ENCODE results near the gene CSKMT. TPM values are rescaled to one million over a fixed set of nuclear protein-coding genes. Genes with fewer than 3 reads are reported as not detected.
"Not testable (repeated sequence)": the region's sequence is repeated elsewhere in the genome, so short reads cannot be mapped to it uniquely, and the experiment has no call there.

Gene CSKMT
- total RNA-seq, 1 experiment from 2014 or later: 6.4 TPM

GRCh38 chr11:62678770-62679696, 13.9 kb downstream of the CSKMT start, which contains the start of gene UBXN1:
TSS of gene UBXN1 (minus strand) at chr11:62679073. CDS start at chr11:62678923, 150 bp downstream.
- peak; percentile 74 for DNase-seq (ENCODE audit: low read depth)
- in situ Hi-C loops (cut with HindIII; ENCODE audit: low pct_unique_long_range_greater_than_20kb, low sequenced_read_pairs): no loop called here

- in situ Hi-C loops (cut with HindIII; ENCODE audit: low pct_unique_long_range_greater_than_20kb, low sequenced_read_pairs): no loop called here
- DNase-seq (ENCODE audit: low read depth): peak; percentile 60
These were observed 15.7 kb downstream of the CSKMT start for GRCh38 chr11:62680825-62681240.

- in situ Hi-C loops (cut with HindIII; ENCODE audit: low pct_unique_long_range_greater_than_20kb, low sequenced_read_pairs): no loop called here
- no peak for DNase-seq (ENCODE audit: low read depth)
These were observed 17.4 kb downstream of the CSKMT start for GRCh38 chr11:62682518-62682917.

DNA sequence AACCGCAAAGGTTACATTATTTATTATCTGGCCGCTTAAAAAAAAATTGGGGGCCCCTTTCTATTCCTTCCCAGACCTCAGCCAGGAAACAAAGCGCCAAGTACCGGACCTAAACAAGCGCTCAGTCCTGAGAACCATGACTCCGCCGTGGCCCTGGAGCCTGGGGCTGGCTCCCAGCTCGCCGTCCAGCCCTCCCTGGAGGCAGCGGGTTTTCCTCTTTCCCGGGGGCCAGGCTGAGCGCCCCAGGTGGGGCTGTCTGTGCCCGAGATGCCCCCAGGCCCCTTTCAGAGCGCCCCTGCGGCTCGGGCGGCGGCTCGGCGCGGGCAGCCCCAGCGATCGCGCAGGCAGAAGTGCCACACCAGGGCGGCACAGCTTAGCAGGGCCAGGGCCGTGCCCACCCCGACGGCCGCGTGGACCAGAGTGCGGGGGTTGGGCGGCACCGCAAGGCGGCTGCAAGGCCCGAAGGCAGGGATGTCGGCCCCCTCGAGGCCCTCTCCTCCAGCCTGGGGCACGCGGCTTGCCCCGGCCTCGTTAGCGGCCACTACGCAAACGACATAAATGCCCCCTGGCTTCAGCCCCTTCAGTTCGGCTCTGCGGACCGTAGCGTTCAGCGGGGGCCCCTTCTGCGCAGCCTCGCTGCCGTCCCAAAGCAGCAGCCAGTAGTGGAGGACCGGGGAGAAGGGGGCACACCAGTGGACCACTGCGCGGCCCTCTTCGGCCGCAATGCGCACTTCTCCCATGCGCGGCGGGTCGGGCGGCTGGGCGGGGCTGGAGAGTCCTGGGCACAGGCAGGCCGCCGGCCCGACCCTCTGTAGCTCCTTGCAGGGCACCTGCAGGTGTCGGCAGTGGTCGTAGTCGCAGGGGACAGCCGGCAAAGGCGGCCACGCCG, 22.6 kb downstream of the CSKMT start:
- no peak for DNase-seq (ENCODE audit: low read depth)
- in situ Hi-C loops (cut with HindIII; ENCODE audit: low pct_unique_long_range_greater_than_20kb, low sequenced_read_pairs): no loop called here

GRCh38 chr11:62688491-62688890, 23.4 kb downstream of the CSKMT start:
- in situ Hi-C loops (cut with HindIII; ENCODE audit: low pct_unique_long_range_greater_than_20kb, low sequenced_read_pairs): no loop called here
- DNase-seq (ENCODE audit: low read depth): no peak

DNA sequence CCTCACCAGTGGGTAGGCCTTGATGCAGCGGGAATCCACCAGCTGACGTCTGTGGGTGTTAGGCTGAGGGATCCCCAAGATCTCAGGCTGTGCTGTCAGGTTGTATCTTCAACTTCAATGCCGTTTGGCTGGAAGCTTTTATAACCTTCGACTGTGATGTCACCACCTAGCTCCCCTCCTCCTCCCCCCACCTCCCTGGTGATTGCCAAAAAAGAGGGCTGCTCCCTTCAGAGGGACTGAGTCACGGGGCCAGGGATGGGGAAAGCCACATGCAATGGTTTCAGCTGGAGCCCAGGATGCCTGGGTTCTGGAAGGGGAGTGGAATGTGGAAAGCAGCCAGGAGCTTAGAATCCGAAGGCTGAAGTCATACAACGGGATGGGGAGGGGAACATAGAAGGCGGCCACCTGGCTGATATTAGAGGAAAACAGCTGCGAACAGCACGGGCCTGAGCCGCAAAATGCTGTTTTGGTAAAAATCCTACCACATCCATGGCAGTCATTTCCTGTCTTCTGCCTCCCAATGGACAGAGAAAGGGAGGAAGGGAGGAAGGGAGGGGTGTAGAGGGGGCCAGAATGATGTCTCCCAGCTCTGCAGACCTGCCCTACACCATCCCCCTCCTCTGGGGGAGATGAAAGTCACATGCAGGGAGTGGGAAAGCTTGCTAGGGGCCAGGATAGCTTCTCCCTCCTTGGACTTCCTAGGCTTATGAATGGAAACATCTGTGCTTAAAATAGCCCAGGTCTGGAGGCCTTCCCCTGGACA, 24.5 kb downstream of the CSKMT start, which contains the start of gene LRRN4CL:
LRRN4CL (minus strand) TSS at position 110 of the 763 bp plus-strand sequence. CDS start 1,022 bp downstream, outside the sequence.
- in situ Hi-C loops (cut with HindIII; ENCODE audit: low pct_unique_long_range_greater_than_20kb, low sequenced_read_pairs): no loop called here
- no peak for DNase-seq (ENCODE audit: low read depth)

- DNase-seq (ENCODE audit: low read depth); in situ Hi-C loops (cut with HindIII; ENCODE audit: low pct_unique_long_range_greater_than_20kb, low sequenced_read_pairs): not testable (repeated sequence)
These were observed 28.5 kb downstream of the CSKMT start for GRCh38 chr11:62693624-62694023.

GRCh38 chr11:62694455-62695167, 29.5 kb downstream of the CSKMT start:
- no peak for DNase-seq (ENCODE audit: low read depth)
- in situ Hi-C loops (cut with HindIII; ENCODE audit: low pct_unique_long_range_greater_than_20kb, low sequenced_read_pairs): no loop called here

- no peak for DNase-seq (ENCODE audit: low read depth)
- in situ Hi-C loops (cut with HindIII; ENCODE audit: low pct_unique_long_range_greater_than_20kb, low sequenced_read_pairs): no loop called here
These were observed 37.1 kb downstream of the CSKMT start for GRCh38 chr11:62702246-62702645.

DNA sequence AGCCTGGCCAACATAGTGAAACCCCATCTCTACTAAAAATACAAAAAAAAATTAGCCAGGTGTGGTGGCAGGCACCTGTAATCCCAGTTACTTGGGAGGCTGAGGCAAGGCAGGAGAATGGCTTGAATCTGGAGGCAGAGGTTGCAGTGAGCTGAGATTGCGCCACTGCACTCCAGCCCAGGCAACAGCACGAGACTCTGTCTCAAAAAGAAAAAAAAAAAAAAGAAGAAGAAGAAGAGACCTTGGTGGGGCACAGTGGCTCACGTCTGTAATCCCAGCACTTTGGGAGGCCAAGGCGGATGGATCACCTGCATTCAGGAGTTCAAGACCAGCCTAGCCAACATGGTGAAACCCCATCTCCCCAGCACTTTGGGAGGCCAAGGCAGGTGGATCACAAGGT, 38.8 kb downstream of the CSKMT start:
- DNase-seq (ENCODE audit: low read depth); in situ Hi-C loops (cut with HindIII; ENCODE audit: low pct_unique_long_range_greater_than_20kb, low sequenced_read_pairs): not testable (repeated sequence)

GRCh38 chr11:62705413-62705812, 40.3 kb downstream of the CSKMT start:
- DNase-seq (ENCODE audit: low read depth): no peak
- in situ Hi-C loops (cut with HindIII; ENCODE audit: low pct_unique_long_range_greater_than_20kb, low sequenced_read_pairs): no loop called here

GRCh38 chr11:62705880-62706849, 41.1 kb downstream of the CSKMT start:
- peak; percentile 88 for DNase-seq (ENCODE audit: low read depth)
- in situ Hi-C loops (cut with HindIII; ENCODE audit: low pct_unique_long_range_greater_than_20kb, low sequenced_read_pairs): no loop called here

DNA sequence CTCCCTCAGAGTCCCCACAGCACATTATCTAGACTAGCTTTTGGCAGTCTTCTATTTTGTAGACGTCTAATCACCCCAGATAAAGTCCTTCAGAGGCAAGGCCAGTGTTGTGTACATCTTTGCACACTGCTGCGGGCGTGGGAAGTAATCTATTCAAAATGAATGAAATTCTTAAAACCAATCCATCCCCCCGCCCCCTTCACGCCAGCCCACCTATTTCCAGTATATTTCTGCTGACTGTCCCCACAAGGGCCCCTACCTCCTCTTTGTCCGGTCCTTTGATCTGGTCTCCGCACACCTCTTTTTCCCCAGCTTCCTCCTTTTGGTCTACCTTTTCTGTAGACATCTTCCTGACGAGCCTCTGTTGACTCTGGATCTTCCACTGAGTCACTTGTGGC, 41.7 kb downstream of the CSKMT start:
- DNase-seq (ENCODE audit: low read depth): no peak
- in situ Hi-C loops (cut with HindIII; ENCODE audit: low pct_unique_long_range_greater_than_20kb, low sequenced_read_pairs): no loop called here

DNA sequence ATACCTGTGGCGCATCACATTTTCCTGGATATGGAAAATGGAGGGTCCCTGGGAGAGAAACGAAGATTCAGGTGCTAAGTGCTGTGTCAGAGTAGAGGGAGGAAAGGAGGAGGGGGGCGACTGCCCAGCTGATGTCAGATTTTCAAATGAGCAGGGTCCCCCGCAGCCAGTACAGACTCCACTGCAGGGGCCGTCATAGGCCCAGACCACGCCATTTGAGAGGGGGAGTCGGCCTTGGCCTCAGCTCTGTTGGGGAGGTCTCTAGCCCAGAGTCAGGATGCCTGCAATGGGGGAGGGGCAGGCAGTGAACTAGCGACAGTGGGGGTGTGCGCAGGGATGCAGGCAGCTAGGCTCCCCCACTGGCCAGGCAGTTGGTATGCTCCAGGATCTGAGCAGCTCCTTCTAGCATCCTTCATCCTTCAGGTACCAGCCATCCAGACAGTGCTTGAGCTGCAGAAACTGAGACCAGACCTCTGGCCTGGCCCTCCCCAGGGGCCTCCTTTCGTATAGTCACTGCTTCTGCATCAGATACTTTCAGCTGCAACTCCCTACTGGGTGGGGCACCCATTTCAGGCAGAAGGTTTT, 42.3 kb downstream of the CSKMT start, which contains the start of the genes BSCL2 and GNG3:
BSCL2 (minus strand) TSS at position 148 of the 585 bp plus-strand sequence. CDS start 229 bp downstream, outside the sequence.
GNG3 (plus strand) TSS at position 400 of the 585 bp plus-strand sequence. CDS start 620 bp downstream, outside the sequence.
- in situ Hi-C loops (cut with HindIII; ENCODE audit: low pct_unique_long_range_greater_than_20kb, low sequenced_read_pairs): no loop called here
- no peak for DNase-seq (ENCODE audit: low read depth)

DNA sequence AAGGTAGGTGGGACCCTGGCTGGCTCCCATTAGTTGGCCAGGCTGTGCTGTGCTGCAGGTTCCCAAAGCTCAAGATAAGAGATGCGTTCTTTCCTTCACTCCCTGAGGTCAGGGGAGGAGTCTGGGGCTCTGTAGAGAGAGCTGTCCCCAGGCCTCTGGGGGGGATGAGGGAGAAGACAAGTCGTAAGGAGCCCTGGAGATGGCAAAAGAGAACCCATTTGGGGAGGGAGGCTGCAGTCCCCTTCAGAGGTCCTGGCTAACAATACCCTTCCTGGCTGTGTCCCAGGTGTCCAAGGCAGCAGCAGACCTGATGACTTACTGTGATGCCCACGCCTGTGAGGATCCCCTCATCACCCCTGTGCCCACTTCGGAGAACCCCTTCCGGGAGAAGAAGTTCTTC, 43.3 kb downstream of the CSKMT start:
- in situ Hi-C loops (cut with HindIII; ENCODE audit: low pct_unique_long_range_greater_than_20kb, low sequenced_read_pairs): no loop called here
- DNase-seq (ENCODE audit: low read depth): no peak

- DNase-seq (ENCODE audit: low read depth): no peak
- in situ Hi-C loops (cut with HindIII; ENCODE audit: low pct_unique_long_range_greater_than_20kb, low sequenced_read_pairs): no loop called here
These were observed 43.7 kb downstream of the CSKMT start for GRCh38 chr11:62708793-62709192.
